GM12891 (cell line): ENCODE measurements around the gene STAT5A.

ENCODE experiments used
- POLR2A ChIP-seq: IDR thresholded peaks from 2 replicates; pipeline ENCODE4 v1.6.1; 2011; ENCODE audit warnings: low read depth, low read length, control low read depth
- TAF1 ChIP-seq: IDR thresholded peaks from 2 replicates; pipeline ENCODE4 v1.6.1; 2011; ENCODE audit warnings: low read depth, low read length, control low read depth

DNA sequence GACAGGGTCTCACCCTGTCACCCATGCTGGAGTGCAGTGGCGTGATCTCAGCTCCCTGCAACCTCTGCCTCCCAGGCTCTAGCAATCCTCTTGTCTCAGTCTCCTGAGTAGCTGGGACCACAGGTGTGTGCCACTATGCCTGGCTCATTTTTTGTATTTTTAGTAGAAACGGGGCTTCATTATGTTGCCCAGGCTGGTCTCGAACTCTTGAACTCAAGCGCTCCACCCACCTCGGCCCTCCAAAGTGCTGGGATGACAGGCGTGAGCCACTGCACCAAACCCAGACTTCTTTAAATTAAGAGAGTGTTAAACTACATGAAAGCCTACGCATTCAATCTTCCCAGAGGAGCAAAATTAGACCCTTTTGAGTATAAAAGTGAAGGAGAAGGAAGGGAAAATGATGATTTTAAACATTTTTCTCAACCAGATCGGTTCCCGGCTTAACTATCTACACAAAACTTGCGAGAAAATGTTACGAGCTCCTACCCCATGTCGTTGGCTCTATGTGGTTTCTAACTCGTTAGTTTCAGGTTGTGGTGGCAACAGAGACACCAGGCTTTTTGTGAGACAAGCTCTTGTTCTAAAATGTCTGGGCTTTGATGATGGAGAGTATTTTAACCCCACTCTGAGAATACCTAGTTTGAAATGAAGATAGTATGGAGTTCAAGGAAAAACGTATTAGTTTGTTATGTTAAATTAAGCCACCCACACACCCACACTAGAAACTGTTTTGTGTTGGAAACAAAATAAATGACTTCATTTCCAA is 38.4 kb upstream of the STAT5A start:
- TF ChIP-seq TAF1, result no peak
- TF ChIP-seq POLR2A, result no peak
